CD4-positive, alpha-beta T cell (primary cell): Measurements from ENCODE around the gene ACVR1. TPM values are rescaled to one million over a fixed set of nuclear protein-coding genes. Genes with fewer than 3 reads are reported as not detected.
"Not testable (repeated sequence)": the region's sequence is repeated elsewhere in the genome, so short reads cannot be mapped to it uniquely, and the experiment has no call there.

Experiments
- ATAC-seq: fragments of 200-7000 bp; cut with Tn5 transposase; one replicate; pipeline ENCODE4 v1.10.0; 2022; ENCODE audit warnings: mild to moderate bottlenecking; ENCODE audit not compliant: poor library complexity
- CTCF ChIA-PET: fragments of 350-600 bp; sonication (Branson Sonifier 250); formaldehyde crosslinking; loops from one replicate; lab custom pipeline; 2021; ENCODE audit warnings: antibody characterized with exemption, inconsistent platforms; lab: Charles Lee
- POLR2A ChIA-PET: fragments of 350-600 bp; sonication (Branson Sonifier 250); formaldehyde crosslinking; loops from one replicate; lab custom pipeline; 2021; ENCODE audit warnings: antibody characterized with exemption, inconsistent platforms; lab: Charles Lee
- DNase-seq, 14 experiments: peaks; one replicate each; pipeline ENCODE4 v3.0.0-alpha.2; 2013 to 2020; ENCODE audit warnings: mixed read lengths in 2 of 14
- H3K27ac ChIP-seq, 2 donors: one replicate each; pipeline versions ENCODE4 v1.5.1 to v1.7.0; 2013; ENCODE audit warnings: low read length in 2 of 2, low read depth in 1 of 2, mild to moderate bottlenecking in 1 of 2
- H3K27me3 ChIP-seq, 2 experiments: 1 replicate in 1 of 2; 2 replicates in 1 of 2; pipeline versions ENCODE4 v1.6.1 to v1.7.0; 2013; ENCODE audit warnings: low read length in 2 of 2, control low read depth in 1 of 2, mild to moderate bottlenecking in 1 of 2, moderate library complexity in 1 of 2; ENCODE audit not compliant: insufficient read depth in 2 of 2, control insufficient read depth in 1 of 2
- H3K36me3 ChIP-seq: one replicate; pipeline ENCODE4 v1.6.1; 2013; ENCODE audit warnings: low read length, control low read depth; ENCODE audit not compliant: insufficient read depth
- H3K4me1 ChIP-seq: one replicate; pipeline ENCODE4 v1.6.1; 2013; ENCODE audit warnings: low read length, control low read depth; ENCODE audit not compliant: insufficient read depth
- H3K4me3 ChIP-seq: one replicate; pipeline ENCODE4 v1.5.1; 2013; ENCODE audit warnings: mild to moderate bottlenecking, low read length, moderate library complexity
- H3K9me3 ChIP-seq, 2 experiments: 1 replicate in 1 of 2; 2 replicates in 1 of 2; pipeline versions ENCODE4 v1.6.1 to v1.7.0; 2013; ENCODE audit warnings: low read length in 2 of 2, mild to moderate bottlenecking in 2 of 2, control low read depth in 1 of 2, moderate library complexity in 1 of 2; ENCODE audit not compliant: control insufficient read depth in 1 of 2, insufficient read depth in 1 of 2
- H3K27ac Mint-ChIP-seq: one replicate; pipeline ENCODE4 v1.8.0; 2020; ENCODE audit warnings: mixed read lengths
- H3K27me3 Mint-ChIP-seq: one replicate; pipeline ENCODE4 v1.8.0; 2021; ENCODE audit warnings: mixed read lengths
- H3K36me3 Mint-ChIP-seq: one replicate; pipeline ENCODE4 v1.8.0; 2021; ENCODE audit warnings: low read depth, mixed read lengths
- H3K4me1 Mint-ChIP-seq: one replicate; pipeline ENCODE4 v1.8.0; 2021; ENCODE audit warnings: low read depth, mixed read lengths
- H3K4me3 Mint-ChIP-seq: one replicate; pipeline ENCODE4 v1.8.0; 2020; ENCODE audit warnings: mild to moderate bottlenecking, mixed read lengths
- H3K9me3 Mint-ChIP-seq: one replicate; pipeline ENCODE4 v1.8.0; 2020; ENCODE audit warnings: mixed read lengths
- CTCF ChIP-seq: fragments of 200-600 bp; IDR thresholded peaks from one replicate; pipeline ENCODE4 v1.8.0; 2022; ENCODE audit warnings: antibody characterized with exemption, mild to moderate bottlenecking
- intact Hi-C, 2 experiments: fragments of 100-400 bp; cut with DNase I in 1 of 2; cut with micrococcal nuclease in 1 of 2; formaldehyde crosslinking; loops; one replicate each; pipeline versions ENCODE4 v1.15.1 to v1.9.0; 2023 to 2025; cut with DNase I, micrococcal nuclease
- total RNA-seq, 174 experiments: library from RNA in 2 of 174; stranded (reverse) in 2 of 174; gene quantifications; one replicate each; pipeline ENCODE4 v1.2.3 and lab custom pipeline; 2021 to 2026

ACVR1 gene
- total RNA-seq, 2 experiments from 2014 or later: 14.3 to 16.7 TPM

- Mint-ChIP-seq H3K27ac (no peak overlapping the region), H3K4me3 (no peak overlapping the region), H3K27me3 (no peaks in the 10 kb centered on the region), H3K4me1 (no peaks in the 10 kb centered on the region), H3K36me3 (peaks cover 90% of the 10 kb centered on the region), H3K9me3 (peaks cover 12% of the 10 kb centered on the region)
- DNase-seq (no peak), ATAC-seq (no peak)
- POLR2A ChIA-PET: no interaction called here
- Histone ChIP-seq H3K36me3 (peaks cover 41% of the 10 kb centered on the region), H3K27ac (no peak overlapping the region), H3K4me1 (no peaks in the 10 kb centered on the region), H3K9me3 (peaks cover 0 to 9% of the 10 kb centered on the region in 2 experiments), H3K4me3 (no peak overlapping the region), H3K27me3 (no peaks in the 10 kb centered on the region)
- CTCF ChIA-PET: interaction anchor here (1.5 kb wide), 1 partner anchor 457 kb away, joined by 4 read pairs; no protein-coding TSS in a partner anchor
- TF ChIP-seq CTCF: no peak
- intact Hi-C loops: no loop called here
Measured at GRCh38 chr2:157759855-157760254, 116.3 kb downstream of the ACVR1 start.

- ATAC-seq: no peak
- ChIA-PET POLR2A (no interaction called here), CTCF (no interaction called here)
- H3K9me3 ChIP-seq: peaks cover 0 to 9% of the 10 kb centered on the region in 2 experiments
- no peak for TF ChIP-seq CTCF
- H3K27me3 Mint-ChIP-seq: no peaks in the 10 kb centered on the region
- peaks cover 91% of the 10 kb centered on the region for H3K36me3 Mint-ChIP-seq
- H3K9me3 Mint-ChIP-seq: peaks cover 12% of the 10 kb centered on the region
- H3K4me3 ChIP-seq: no peak overlapping the region
- H3K4me3 Mint-ChIP-seq: no peak overlapping the region
- no peak overlapping the region for H3K27ac ChIP-seq
- peaks cover 5% of the 10 kb centered on the region for H3K4me1 Mint-ChIP-seq
- H3K36me3 ChIP-seq: peaks cover 41% of the 10 kb centered on the region
- DNase-seq: no peak
- intact Hi-C loops: no loop called here
- no peak overlapping the region for H3K27ac Mint-ChIP-seq
- no peaks in the 10 kb centered on the region for H3K27me3 ChIP-seq
- H3K4me1 ChIP-seq: no peaks in the 10 kb centered on the region
Measured at GRCh38 chr2:157758586-157758985, 117.5 kb downstream of the ACVR1 start.

GRCh38 chr2:157757500-157757899 is 118.6 kb downstream of the ACVR1 start:
- Histone ChIP-seq H3K27ac (no peak overlapping the region), H3K27me3 (no peaks in the 10 kb centered on the region), H3K4me1 (no peaks in the 10 kb centered on the region), H3K36me3 (peaks cover 36% of the 10 kb centered on the region), H3K4me3 (no peak overlapping the region), H3K9me3 (peaks cover 0 to 9% of the 10 kb centered on the region in 2 experiments)
- DNase-seq: no peak
- no peak overlapping the region for H3K27ac Mint-ChIP-seq
- peaks cover 96% of the 10 kb centered on the region for H3K36me3 Mint-ChIP-seq
- CTCF ChIA-PET: no interaction called here
- no peak overlapping the region for H3K4me3 Mint-ChIP-seq
- H3K9me3 Mint-ChIP-seq: peaks cover 12% of the 10 kb centered on the region
- POLR2A ChIA-PET: no interaction called here
- H3K4me1 Mint-ChIP-seq: peaks cover 5% of the 10 kb centered on the region
- no peak for ATAC-seq
- intact Hi-C loops: no loop called here
- H3K27me3 Mint-ChIP-seq: no peaks in the 10 kb centered on the region
- TF ChIP-seq CTCF: no peak

GRCh38 chr2:157756447-157756846 is 119.7 kb downstream of the ACVR1 start:
- ATAC-seq, H3K27ac ChIP-seq, H3K27ac Mint-ChIP-seq, DNase-seq, H3K4me1 ChIP-seq, H3K27me3 Mint-ChIP-seq, POLR2A ChIA-PET, H3K9me3 ChIP-seq, intact Hi-C loops, H3K4me1 Mint-ChIP-seq, H3K4me3 Mint-ChIP-seq, H3K4me3 ChIP-seq, H3K27me3 ChIP-seq: not testable (repeated sequence)
- peaks cover 45% of the 10 kb centered on the region for H3K36me3 ChIP-seq
- Mint-ChIP-seq H3K36me3 (peaks cover 98% of the 10 kb centered on the region), H3K9me3 (peaks cover 12% of the 10 kb centered on the region)
- CTCF ChIA-PET: interaction anchor here (0.7 kb wide), 1 partner anchor 8 kb away, joined by 3 read pairs; no protein-coding TSS in a partner anchor
